Endothelial cell of umbilical vein (primary cell): Measurements from ENCODE around the gene UPF3A. TPM values are rescaled to one million over a fixed set of nuclear protein-coding genes. Genes with fewer than 3 reads are reported as not detected.

Source experiments
- BruUV-seq: library from RNA; stranded (reverse); fragments of 400-500 nt; replicated peaks from 2 replicates; lab custom pipeline; 2021; lab: Mats Ljungman, UMichigan
- CTCF ChIA-PET: fragments of 300-600, 350-600 bp; sonication (Branson Sonifier 250); formaldehyde crosslinking; loops from one replicate; lab custom pipeline; 2021; ENCODE audit warnings: antibody characterized with exemption, inconsistent platforms; lab: Charles Lee
- POLR2A ChIA-PET: fragments of 300-600, 350-600 bp; sonication (Branson Sonifier 250); formaldehyde crosslinking; loops from one replicate; lab custom pipeline; 2021; ENCODE audit warnings: antibody characterized with exemption, inconsistent platforms; lab: Charles Lee
- DNase-seq: peaks from one replicate; pipeline ENCODE4 v3.0.0-alpha.2; 2011; ENCODE audit warnings: low read depth, low spot score
- FAIRE-seq: peaks from 2 replicates; lab custom pipeline; 2011; peaks lifted over from hg19 to GRCh38; lab: Jason Lieb, UNC
- H2AFZ ChIP-seq: 2 replicates; pipeline ENCODE4 v1.6.0; 2012; ENCODE audit warnings: low read depth, low read length, control low read depth, inconsistent platforms
- H3K27ac ChIP-seq: 2 replicates; pipeline ENCODE4 v1.5.1; 2011; ENCODE audit warnings: low read depth, mild to moderate bottlenecking, control low read depth, low read length, moderate library complexity; ENCODE audit not compliant: insufficient read depth
- H3K27me3 ChIP-seq, 2 experiments: 2 replicates each; pipeline versions ENCODE4 v1.6.0 to v1.6.1; 2011; ENCODE audit warnings: low read length in 2 of 2, mixed read lengths in 1 of 2; ENCODE audit not compliant: control insufficient read depth in 2 of 2, insufficient read depth in 2 of 2
- H3K36me3 ChIP-seq, 2 experiments: 2 replicates in 1 of 2; 3 replicates in 1 of 2; pipeline ENCODE4 v1.5.1; 2011; ENCODE audit warnings: low read length in 2 of 2, mild to moderate bottlenecking in 1 of 2, moderate library complexity in 1 of 2; ENCODE audit not compliant: control insufficient read depth in 2 of 2, insufficient read depth in 2 of 2; ENCODE audit errors: extremely low read depth in 1 of 2
- H3K4me1 ChIP-seq: 3 replicates; pipeline ENCODE4 v1.5.1; 2011; ENCODE audit warnings: mild to moderate bottlenecking, low read length; ENCODE audit not compliant: control insufficient read depth, insufficient read depth; ENCODE audit errors: extremely low read depth
- H3K4me2 ChIP-seq: 2 replicates; pipeline ENCODE4 v1.6.1; 2011; ENCODE audit warnings: low read length, control low read depth, mixed read lengths; ENCODE audit not compliant: insufficient read depth
- H3K4me3 ChIP-seq, 3 experiments: fragments of 200-600 bp in 1 of 3; sonication (generic), shearing (Covaris generic) in 1 of 3; replicated peaks in 1 of 3; 2 replicates each; pipeline ENCODE4 v1.5.1; 2011 to 2016; ENCODE audit warnings: control low read depth in 3 of 3, low read length in 3 of 3, mild to moderate bottlenecking in 2 of 3, inconsistent platforms in 1 of 3, low read depth in 1 of 3, moderate library complexity in 1 of 3; ENCODE audit not compliant: insufficient read depth in 1 of 3
- H3K79me2 ChIP-seq: 2 replicates; pipeline ENCODE4 v1.6.0; 2012; ENCODE audit warnings: low read length, inconsistent platforms; ENCODE audit not compliant: control insufficient read depth, insufficient read depth
- H3K9ac ChIP-seq: replicated peaks from 2 replicates; pipeline ENCODE3; 2011; ENCODE audit warnings: low read length, control low read depth; ENCODE audit not compliant: insufficient read depth; ENCODE audit errors: extremely low read depth
- H3K9me1 ChIP-seq: replicated peaks from 3 replicates; pipeline ENCODE4 v1.6.0; 2011; ENCODE audit warnings: mild to moderate bottlenecking, low read length; ENCODE audit not compliant: control insufficient read depth, insufficient read depth; ENCODE audit errors: extremely low read depth
- H3K9me3 ChIP-seq: replicated peaks from 2 replicates; pipeline ENCODE4 v1.5.1; 2012; ENCODE audit warnings: low read length, inconsistent platforms; ENCODE audit not compliant: control insufficient read depth, insufficient read depth
- H4K20me1 ChIP-seq: replicated peaks from 2 replicates; pipeline ENCODE3; 2011; ENCODE audit warnings: mild to moderate bottlenecking, low read length; ENCODE audit not compliant: control insufficient read depth, insufficient read depth; ENCODE audit errors: extremely low read depth
- EZH2 ChIP-seq: IDR thresholded peaks from 2 replicates; pipeline ENCODE4 v1.6.1; 2012; ENCODE audit warnings: borderline replicate concordance, low read depth, mild to moderate bottlenecking, moderate library complexity, low read length, inconsistent platforms; ENCODE audit not compliant: severe bottlenecking
- FOS ChIP-seq: IDR thresholded peaks from 2 replicates; pipeline ENCODE4 v1.6.1; 2011; ENCODE audit warnings: mild to moderate bottlenecking, low read length, moderate library complexity, borderline replicate concordance; ENCODE audit not compliant: insufficient read depth
- GATA2 ChIP-seq: IDR thresholded peaks from 2 replicates; pipeline ENCODE4 v1.7.0; 2011; ENCODE audit warnings: low read depth, mild to moderate bottlenecking, moderate library complexity, mixed read lengths, low read length; ENCODE audit not compliant: insufficient read length, insufficient read depth
- JUN ChIP-seq: IDR thresholded peaks from 2 replicates; pipeline ENCODE4 v1.6.1; 2011; ENCODE audit warnings: borderline replicate concordance, low read depth; ENCODE audit not compliant: insufficient read length, insufficient read depth
- MYC ChIP-seq: IDR thresholded peaks from one replicate; pipeline ENCODE4 v1.6.1; 2011; ENCODE audit warnings: mild to moderate bottlenecking, low read depth, low read length
- POLR2A ChIP-seq: IDR thresholded peaks from 2 replicates; pipeline ENCODE4 v1.6.1; 2012; ENCODE audit warnings: low read depth, mild to moderate bottlenecking, control low read depth, low read length
- POLR2AphosphoS5 ChIP-seq: IDR thresholded peaks from 2 replicates; pipeline ENCODE4 v1.6.1; 2012; ENCODE audit warnings: low read depth, mild to moderate bottlenecking, control low read depth, low read length, moderate library complexity; ENCODE audit not compliant: insufficient read depth
- dilution Hi-C: fragments of 300-500 bp; cut with MboI; formaldehyde crosslinking; loops from one replicate; pipeline ENCODE4 v1.15.0; 2019; ENCODE audit warnings: low sequenced_read_pairs; ENCODE audit not compliant: extremely low pct_ligation_motif_present
- intact Hi-C: fragments of 100-400 bp; cut with micrococcal nuclease; formaldehyde crosslinking; loops from one replicate; pipeline ENCODE4 v1.10.0; 2022
- polyA plus RNA-seq, 4 experiments: library from polyadenylated mRNA; depleted of rRNA in 3 of 4; stranded (reverse) in 3 of 4; unstranded in 1 of 4; fragments of >200 nt; gene quantifications; 2 replicates each; pipeline versions ENCODE4 v1.2.1 to v1.2.3, GENCODE V29; 2011 to 2012; ENCODE audit warnings: missing spikeins in 1 of 4
- total RNA-seq: library from RNA; stranded (reverse); gene quantifications from 2 replicates; pipeline ENCODE4 v1.2.3, GENCODE V29; 2021
- TF ChIP-seq, protein P1 (sequence below): IDR thresholded peaks from 2 replicates; pipeline ENCODE4 v1.6.1; 2011; ENCODE audit not compliant: insufficient read depth, insufficient read length
- TF ChIP-seq, protein P2 (sequence below), 2 donors: IDR thresholded peaks; 1 replicate in 1 of 2; 2 replicates in 1 of 2; pipeline ENCODE4 v1.5.1; 2011; ENCODE audit warnings: low read length in 2 of 2, mild to moderate bottlenecking in 2 of 2, moderate library complexity in 2 of 2, control low read depth in 1 of 2, inconsistent platforms in 1 of 2, low read depth in 1 of 2; ENCODE audit not compliant: insufficient read depth in 1 of 2; ENCODE audit errors: extremely low read depth in 1 of 2

UPF3A gene
- total and polyA plus RNA-seq, 2 donors (not counting 3 experiments of a cell fraction or from before 2014, with no cell fraction given) = 37.2 to 75.4 TPM

DNA sequence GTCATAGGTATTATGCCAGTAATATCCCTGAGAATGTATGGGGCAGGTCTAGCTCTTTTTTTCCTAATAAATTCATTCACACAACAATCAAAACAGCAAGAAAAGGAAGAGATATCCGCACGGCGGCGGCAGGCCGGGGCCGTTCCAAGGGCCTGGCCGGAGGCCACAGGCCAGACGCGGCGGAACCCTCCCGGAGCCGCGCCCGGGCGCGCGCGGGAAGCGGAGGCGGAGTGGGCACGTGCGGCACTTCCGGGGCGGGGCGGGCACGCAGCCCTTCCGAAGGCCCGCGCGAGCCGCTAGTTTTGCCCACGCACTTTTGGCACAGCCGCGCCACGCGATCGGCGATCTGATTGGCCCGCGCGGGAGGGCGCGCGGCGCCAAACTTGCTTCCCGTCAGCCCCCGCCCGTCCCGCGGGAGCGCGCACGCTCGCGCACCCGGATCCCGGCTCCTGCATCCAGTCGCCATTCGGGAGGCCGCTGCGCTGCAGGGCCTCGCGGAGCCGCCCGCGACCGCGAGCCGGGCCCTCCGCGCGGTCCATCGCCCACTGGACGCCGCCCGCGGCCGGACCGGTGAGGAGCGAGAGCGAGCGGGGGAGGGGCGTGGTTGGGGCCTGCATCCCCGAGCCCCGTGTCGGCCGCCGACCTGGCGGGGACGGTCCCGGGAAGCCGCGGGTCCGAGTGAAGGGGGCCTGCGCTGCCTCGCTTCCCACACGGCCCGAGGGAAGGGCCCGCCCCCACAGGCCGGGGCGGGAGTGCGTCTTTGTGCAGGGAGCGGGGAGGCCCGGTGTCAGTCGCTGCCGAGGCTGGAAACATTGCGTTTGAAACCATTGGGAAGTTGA is 32.9 kb downstream of the UPF3A start, which contains the start of gene CHAMP1:
CHAMP1 (plus strand) TSS at position 430 of the 839 bp plus-strand sequence. CDS start 9,340 bp downstream, outside the sequence.
- ChIA-PET POLR2A (no interaction called here), CTCF (interaction anchor here (1.0 kb wide), 1 partner anchor 28 kb away, joined by 3 read pairs; no protein-coding TSS in a partner anchor)
- intact Hi-C loops = loop anchor here (1.0 kb wide), 1 partner anchor 32 kb away; no protein-coding TSS in a partner anchor

More for the DNA sequence above, 32.9 kb downstream of the UPF3A start, which contains the start of gene CHAMP1:
- TF ChIP-seq FOS (no peak), MYC (no peak), JUN (no peak), GATA2 (no peak), EZH2 (no peak), POLR2A (peak; percentile 97), POLR2AphosphoS5 (peak; percentile 98)
- TF ChIP-seq, protein P1, sequence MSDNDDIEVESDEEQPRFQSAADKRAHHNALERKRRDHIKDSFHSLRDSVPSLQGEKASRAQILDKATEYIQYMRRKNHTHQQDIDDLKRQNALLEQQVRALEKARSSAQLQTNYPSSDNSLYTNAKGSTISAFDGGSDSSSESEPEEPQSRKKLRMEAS = peak; percentile 63
- TF ChIP-seq, protein P2, sequence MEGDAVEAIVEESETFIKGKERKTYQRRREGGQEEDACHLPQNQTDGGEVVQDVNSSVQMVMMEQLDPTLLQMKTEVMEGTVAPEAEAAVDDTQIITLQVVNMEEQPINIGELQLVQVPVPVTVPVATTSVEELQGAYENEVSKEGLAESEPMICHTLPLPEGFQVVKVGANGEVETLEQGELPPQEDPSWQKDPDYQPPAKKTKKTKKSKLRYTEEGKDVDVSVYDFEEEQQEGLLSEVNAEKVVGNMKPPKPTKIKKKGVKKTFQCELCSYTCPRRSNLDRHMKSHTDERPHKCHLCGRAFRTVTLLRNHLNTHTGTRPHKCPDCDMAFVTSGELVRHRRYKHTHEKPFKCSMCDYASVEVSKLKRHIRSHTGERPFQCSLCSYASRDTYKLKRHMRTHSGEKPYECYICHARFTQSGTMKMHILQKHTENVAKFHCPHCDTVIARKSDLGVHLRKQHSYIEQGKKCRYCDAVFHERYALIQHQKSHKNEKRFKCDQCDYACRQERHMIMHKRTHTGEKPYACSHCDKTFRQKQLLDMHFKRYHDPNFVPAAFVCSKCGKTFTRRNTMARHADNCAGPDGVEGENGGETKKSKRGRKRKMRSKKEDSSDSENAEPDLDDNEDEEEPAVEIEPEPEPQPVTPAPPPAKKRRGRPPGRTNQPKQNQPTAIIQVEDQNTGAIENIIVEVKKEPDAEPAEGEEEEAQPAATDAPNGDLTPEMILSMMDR (IDR thresholded peaks at IDR 0.05; ENCODE audit: extremely low read depth in 1 of 2, insufficient read depth in 1 of 2, low read depth in 1 of 2, low read length in 2 of 2) = peak in 1 of 2 donors; percentile 18
- peak; percentile 72 for FAIRE-seq
- H3K27me3 ChIP-seq = no peaks in the 10 kb centered on the region
- peaks cover 47% of the 10 kb centered on the region for H3K79me2 ChIP-seq
- peak within 1 kb of the TSS; percentile 96 for H3K4me2 ChIP-seq
- dilution Hi-C loops = no loop called here
- H4K20me1 ChIP-seq = no peaks in the 10 kb centered on the region
- no peaks in the 10 kb centered on the region for H3K36me3 ChIP-seq
- peak within 1 kb of the TSS; percentile 83 for H3K9ac ChIP-seq
- H2AFZ ChIP-seq = peak within 1 kb of the TSS; percentile 29
- H3K9me3 ChIP-seq = no peaks in the 10 kb centered on the region
- H3K27ac ChIP-seq = peak within 1 kb of the TSS; percentile 40
- no peaks in the 10 kb centered on the region for H3K9me1 ChIP-seq
- peak; percentile 94 for DNase-seq
- H3K4me3 ChIP-seq = peak within 1 kb of the TSS; percentile 89 to 97 (median 89)
- no TSS peak for BruUV-seq
- H3K4me1 ChIP-seq = peaks cover 17% of the 10 kb centered on the region
